HL-60 (cell line): ENCODE measurements around the gene C12orf75.

Experiments used
- CTCF ChIP-seq: IDR thresholded peaks from one replicate; pipeline ENCODE4 v1.5.1; 2011; ENCODE audit warnings: low read length, control low read depth, inconsistent platforms; ENCODE audit not compliant: insufficient read depth
- REST ChIP-seq: IDR thresholded peaks from 2 replicates; pipeline ENCODE4 v1.6.1; 2012; ENCODE audit warnings: low read depth; ENCODE audit not compliant: insufficient replicate concordance

- TF ChIP-seq CTCF: no peak
- TF ChIP-seq REST: no peak
Measured at GRCh38 chr12:105396983-105397382, 66.5 kb downstream of the C12orf75 start.
